ENCODE measurements around the gene C2.
"Not testable (repeated sequence)": the region's sequence is repeated elsewhere in the genome, so short reads cannot be mapped to it uniquely, and the experiment has no call there.

The C2 gene

DNA sequence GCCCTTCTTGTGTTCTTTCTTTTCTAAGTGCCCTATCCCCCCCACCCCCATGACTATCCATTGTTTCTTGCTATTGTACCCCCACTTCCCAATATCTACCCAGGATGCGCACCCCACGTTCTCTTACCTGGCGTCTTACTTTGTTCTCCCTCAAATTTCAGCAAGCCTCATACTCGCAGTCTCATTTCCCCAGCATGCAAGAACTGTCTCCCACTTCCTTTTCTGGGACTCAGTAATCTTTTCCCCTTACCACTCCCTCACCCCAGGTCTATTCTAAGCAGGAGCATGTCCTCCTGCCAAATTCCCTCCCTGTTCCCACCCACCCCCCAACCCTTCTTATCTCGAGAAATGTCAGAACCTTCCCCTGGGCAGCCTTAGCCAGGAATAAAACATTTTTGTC is 28.3 kb upstream of the C2 start:
- DNase-seq (ENCODE audit: low read depth), result no peak

DNA sequence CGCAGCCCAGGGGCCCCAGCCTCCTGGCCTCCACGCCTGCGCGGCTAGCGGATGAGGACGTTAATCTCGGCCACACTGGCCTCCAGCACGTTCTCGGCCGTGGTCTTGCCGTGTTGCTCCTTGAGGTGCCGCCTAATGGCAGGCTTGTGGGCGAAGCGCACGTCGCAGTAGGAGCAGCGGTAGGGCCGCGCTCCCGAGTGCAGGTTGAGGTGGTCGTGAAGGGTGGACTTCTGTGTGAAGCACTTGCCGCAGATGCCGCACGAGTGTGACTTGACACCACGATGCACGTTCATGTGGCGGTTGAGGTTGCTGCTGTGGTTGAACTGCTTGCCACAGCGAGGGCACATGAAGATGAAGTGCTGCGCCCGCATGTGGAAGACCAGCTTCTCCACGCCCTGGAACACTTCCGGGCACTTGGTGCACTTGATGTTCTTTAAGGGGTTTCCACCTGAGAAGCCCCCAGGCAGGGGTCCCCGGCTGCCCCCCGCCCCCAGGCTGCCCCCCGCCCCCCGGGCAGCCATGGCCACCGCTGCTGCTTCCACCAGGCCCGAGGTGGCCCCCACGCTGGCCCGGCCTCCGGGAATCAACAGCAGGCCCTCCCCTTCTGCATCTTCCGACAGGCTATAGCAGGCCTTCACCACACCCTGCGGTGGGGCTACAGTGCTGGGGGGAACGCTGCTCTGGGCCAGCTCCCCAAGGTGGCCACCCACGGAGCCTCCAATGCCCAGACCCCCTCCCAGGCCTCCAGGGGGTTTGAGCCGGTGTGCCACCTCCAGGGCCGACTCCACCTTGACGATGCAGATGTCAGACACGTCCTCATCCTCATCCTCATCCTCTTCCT is 27.4 kb upstream of the C2 start:
- DNase-seq (ENCODE audit: low read depth), result no peak

DNA sequence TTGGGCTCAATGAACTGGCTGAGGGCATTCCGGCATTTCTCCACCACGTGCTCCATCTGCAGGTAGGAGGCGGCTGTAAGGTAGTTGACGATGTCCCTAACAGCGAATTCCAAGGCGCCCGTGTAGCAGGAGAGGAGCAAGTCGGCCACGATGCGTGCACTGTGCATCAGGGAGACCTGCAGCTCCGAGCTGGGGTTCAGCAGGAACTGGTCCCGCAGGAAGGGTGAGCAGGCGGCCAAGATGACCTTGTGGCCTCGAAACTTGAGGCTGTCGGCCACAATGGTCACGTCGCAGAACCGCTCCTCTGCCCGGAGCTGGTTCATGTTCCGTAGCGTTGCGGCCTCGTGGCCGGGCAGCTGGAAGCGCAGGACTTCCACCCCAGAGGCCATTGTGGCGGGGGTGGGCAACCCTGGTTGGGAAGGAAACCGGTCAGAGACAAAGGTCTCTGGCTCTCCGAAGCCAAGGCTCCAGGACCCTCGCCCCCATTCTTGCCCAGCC is 26.6 kb upstream of the C2 start:
- DNase-seq (ENCODE audit: low read depth), result no peak

DNA sequence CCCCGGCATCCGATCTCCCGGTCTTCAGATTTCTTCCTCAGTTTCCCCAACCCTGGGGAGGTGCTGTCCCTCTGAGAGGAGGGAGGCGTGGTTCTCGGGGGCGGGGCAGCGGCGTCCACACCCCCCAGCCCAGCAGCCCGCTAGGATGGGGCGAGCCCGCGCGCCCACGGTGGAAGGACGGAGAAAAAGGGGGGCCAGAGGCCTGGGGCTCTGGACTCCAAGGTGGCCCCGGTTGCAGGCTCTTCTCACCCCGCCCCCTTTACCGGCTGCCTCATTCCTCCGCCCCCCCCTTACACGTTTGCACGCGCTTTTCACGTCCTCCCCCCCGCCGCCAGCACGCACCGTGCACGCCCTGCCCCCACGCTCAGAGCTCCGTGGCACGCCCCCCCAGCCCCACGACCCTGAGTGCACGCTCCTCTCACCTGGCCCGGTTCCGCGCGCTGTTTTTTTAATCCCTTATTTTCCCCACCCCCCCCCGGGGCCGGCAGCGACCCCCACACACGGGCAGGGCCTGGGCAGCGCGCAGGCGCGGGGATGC is 26.0 kb upstream of the C2 start:
- peak; percentile 37 for DNase-seq (ENCODE audit: low read depth)

DNA sequence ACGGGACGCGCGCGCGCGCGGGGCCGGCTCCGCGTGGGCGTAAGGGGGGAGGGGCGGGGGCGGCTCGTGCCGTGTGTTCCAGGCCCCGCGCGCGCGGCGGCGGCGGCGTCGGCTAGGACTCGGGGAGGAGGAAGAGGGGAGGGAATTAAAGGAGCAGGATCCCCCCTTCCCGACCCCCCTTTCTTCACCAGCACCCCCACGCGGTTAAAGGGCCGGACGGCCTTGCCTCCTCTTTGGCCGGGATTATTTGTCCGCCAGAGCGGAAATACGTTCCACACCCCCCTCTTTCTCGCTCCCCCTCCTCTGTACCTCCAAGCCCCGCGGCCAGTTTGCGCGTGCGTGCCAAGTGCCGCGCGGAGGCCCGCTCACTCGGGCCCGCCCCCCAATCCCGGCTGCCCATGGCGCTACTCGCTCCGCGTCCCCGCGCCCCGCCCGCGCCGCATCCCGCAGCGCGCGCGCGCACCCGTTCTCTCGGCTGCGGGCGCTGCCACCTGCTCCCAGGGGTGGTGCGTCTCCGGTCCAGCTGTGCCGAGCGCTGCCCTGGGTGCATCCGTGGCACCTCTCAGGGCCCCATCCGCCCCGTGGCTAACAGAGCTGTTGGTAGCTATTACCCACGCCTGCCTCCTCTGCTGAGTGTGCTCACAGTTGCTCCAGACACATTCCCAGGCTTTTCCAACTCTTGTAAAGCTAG is 25.4 kb upstream of the C2 start, which contains the start of gene ZBTB12:
ZBTB12 (minus strand) TSS at position 134 of the 691 bp plus-strand sequence. CDS start 781 bp downstream, outside the sequence.
- DNase-seq (ENCODE audit: low read depth), result peak; percentile 52

DNA sequence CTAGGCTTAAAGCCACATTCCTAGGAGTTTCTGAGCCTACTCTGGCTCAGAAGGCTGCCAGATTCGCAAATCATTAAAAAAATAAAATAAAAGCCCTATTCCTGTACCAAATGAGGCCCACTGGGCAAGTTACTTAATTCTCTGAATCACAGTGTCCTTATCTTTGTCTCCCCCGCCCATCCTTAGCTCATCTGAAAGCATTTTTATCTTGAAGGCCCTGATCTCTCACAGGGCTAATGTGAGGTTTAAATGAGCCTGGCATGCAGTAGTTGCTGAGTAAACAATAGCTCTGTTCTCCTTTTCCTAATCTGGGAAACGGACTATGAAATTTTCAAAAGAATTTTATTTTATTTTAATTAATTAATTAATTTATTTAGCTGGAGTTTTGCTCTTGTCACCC is 23.6 kb upstream of the C2 start:
- no peak for DNase-seq (ENCODE audit: low read depth)

DNA sequence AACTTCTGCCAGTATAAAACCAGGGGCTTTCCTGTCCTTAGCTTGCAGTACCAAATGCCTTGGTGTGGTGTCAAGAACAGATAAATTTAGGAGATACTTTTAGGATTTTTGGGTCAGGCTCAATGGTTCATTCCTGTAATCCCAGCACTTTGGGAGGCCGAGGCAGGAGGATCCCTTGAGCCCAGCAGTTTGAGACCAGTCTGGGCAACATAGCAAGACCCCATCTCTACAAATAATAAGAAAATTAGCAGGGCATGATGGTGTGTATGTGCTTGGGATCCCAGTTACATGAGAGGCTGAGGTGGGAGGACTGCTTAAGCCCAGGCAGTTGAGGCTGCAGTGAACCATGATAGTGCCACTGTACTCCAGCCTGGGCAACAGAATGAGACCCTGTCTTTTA is 22.5 kb upstream of the C2 start:
- DNase-seq (ENCODE audit: low read depth), result no peak

DNA sequence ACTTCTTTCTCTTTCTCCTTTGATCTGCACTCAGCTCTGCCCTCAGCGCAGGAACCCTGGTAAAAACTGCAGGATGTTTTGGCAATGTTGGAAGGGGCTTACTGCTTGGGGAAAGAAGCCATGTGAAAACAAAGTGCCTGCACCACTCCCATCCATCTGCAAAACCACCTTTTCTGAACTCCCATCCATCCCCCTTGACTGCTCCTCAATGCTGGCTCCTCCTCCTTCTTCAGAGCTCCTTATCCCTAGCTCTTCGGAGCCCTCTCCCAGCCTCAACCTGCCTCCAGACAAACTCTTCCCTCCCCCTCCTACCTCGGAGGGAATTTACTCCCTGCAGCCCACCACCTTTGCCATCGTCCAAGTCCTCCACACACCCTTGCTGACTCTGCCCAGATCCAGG is 21.4 kb upstream of the C2 start:
- DNase-seq (ENCODE audit: low read depth), result no peak

DNA sequence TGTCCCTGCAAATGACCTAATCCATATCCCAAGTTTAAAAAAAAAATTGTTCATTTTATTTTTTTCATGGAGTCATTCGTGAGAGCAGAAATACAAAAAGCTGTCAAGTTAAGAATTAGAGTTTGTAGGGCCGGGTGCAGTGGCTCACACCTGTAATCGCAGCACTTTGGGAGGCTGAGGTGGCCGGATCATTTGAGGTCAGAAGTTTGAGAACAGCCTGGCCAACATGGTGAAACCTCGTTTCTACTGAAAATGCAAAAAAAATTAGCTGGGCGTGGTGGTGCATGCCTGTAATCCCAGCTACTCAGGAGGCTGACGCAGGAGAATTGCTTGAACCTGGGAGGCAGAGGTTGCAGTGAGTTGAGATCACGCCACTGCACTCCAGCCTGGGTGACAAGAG is 20.8 kb upstream of the C2 start:
- not testable (repeated sequence) for DNase-seq (ENCODE audit: low read depth)

DNA sequence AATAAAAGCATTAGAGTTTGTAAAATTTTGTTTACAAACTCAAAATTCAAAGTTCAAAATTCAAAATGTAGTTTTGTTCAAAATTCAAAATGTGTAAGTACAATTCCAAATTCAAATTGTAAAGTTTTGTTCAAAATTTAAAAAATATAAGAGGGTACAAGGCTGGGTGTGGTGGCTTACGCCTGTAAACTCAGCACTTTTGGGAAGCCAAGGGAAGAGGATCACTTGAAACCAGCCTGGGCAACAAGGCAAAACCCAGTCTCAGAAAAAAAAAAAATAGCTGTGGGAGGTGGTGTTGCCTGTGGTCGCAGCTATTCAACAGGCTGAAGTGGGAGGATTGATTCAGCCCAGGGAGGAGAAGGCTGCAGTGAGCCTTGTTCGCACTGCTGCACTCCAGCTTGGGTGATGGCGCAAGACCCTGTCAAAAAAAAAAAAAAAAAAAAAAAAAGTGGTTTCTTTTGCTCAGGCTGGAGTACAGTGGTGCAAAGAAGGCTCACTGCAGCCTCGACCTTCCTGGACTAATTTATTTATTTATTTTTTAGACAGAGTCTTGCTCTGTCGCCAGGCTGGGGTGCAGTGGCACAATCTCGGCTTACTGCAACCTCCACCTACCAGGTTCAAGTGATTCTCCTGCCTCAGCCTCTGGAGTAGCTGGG is 20.2 kb upstream of the C2 start:
- DNase-seq (ENCODE audit: low read depth), result no peak

DNA sequence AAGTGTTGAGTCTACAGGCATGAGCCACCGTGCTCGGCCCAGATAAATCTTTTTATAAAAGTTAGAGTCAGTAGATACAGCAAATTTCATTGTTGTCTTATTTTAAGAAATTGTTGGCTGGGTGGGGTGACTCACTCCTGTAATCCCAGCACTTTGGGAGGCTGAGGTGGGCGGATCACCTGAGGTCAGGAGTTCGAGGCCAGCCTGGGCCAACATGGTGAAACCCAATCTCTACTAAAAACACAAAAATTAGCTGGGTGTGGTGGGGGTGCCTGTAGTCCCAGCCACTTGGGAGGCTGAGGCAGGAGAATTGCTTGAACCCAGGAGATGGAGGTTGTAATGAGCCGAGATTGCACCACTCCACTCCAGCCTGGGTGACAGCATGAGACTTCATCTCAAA is 19.3 kb upstream of the C2 start:
- not testable (repeated sequence) for DNase-seq (ENCODE audit: low read depth)

DNA sequence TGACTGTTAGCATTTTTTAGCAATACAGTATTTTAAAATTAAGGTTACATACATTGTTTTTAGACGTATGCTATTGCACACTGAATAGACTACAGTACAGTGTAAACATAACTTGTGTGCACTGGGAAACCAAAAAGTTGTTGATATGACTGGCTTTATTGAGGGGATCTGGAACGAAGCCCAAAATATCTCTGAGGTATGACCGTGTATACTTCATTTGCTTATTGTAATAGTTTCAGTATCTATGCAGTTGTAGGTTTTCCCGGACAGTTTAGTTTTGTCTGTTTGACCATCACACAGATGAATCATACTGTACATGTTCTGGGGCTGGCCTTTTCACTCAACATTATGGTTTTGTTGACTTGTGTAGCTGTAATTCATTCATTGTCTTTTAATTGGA is 18.7 kb upstream of the C2 start:
- DNase-seq (ENCODE audit: low read depth), result no peak

DNA sequence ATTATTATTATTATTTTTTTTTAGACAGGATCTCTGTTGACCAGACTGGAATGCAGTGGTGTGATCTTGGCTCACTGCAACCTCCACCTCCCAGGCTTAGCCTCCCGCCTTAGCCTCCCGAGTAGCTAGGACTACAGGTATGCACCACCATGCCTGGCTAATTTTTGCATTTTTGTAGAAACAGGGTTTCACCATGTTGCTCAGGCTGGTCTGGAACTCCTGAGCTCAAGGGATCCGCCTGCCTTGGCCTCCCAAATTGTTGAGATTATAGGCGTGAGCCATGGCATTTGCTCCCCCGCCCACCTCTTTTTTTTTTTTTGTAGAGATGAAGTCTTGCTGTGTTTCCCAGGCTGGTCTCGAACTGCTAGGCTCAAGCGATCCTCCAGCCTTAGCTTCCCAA is 18.2 kb upstream of the C2 start:
- DNase-seq (ENCODE audit: low read depth), result not testable (repeated sequence)

DNA sequence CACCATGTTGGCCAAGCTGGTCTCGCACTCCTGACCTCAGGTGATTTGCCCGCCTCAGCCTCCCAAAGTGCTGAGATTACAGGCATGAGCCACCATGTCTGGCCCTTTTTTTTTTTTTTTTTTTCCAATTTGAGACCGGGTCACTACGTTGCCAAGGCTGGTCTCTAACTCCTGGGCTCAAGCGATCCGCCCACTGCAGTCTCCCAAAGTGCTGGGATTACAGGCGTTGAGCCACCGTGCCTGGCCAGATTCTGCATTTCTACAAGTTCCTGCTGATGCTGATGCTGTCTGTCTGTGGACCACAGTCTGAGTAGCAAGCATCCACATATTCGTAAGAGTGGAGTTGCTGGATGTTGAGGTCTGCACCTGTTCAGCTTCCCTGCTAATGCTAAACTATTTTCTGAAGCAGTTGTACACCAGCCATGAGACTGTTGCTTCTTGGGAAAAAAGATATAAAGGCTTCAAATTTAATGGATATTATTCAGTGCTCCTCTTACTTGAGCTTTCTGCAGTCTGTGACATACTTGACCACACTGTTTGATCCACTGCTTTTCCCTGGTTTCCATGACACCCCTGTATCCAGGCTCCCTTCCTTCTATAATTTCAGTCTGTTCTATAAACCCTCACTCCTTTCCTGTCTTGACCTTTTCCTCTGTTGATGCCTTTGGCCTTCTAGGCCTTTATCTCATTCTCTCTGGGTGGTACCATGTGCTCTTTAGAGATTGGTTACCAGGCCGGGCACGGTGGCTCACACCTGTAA is 15.5 kb upstream of the C2 start:
- DNase-seq (ENCODE audit: low read depth), result no peak

DNA sequence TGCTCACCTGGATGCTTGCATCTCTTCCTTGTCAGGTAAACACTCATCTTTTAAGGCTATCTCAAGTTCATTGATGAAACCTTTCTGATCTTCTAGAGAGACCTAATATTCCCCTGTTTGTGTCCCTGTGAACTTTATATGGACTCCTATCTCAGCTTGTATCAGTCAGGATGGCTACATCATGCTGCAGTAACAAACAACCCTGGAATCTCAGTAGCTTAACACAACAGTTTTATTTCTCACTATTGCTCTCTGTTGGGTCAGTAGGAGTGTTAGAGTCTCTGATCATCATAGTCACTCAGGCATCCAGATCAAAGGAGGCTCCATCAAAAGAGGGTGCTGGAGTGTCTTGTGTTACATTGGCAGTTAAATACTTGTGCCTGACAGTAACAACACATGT is 12.2 kb upstream of the C2 start:
- no peak for DNase-seq (ENCODE audit: low read depth)

DNA sequence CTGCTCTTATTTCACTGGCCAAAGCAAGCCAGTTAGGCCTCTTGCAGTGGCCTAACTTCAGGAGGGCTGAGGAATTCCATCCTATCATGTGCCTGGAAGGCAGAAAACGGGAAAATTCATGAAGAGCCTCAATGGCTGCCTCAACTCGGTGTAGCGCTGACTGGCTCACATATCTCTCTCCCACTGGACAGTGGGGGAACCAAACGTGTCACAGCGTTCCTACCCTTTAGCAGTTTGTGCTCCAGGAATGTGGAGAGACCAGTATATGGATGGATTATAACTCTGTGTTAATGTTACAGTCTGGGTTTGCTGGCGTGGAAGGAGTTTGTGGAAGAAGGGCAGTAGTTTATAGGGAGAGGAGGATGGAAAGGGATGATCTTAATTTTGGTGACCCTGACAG is 11.8 kb upstream of the C2 start:
- DNase-seq (ENCODE audit: low read depth), result no peak

DNA sequence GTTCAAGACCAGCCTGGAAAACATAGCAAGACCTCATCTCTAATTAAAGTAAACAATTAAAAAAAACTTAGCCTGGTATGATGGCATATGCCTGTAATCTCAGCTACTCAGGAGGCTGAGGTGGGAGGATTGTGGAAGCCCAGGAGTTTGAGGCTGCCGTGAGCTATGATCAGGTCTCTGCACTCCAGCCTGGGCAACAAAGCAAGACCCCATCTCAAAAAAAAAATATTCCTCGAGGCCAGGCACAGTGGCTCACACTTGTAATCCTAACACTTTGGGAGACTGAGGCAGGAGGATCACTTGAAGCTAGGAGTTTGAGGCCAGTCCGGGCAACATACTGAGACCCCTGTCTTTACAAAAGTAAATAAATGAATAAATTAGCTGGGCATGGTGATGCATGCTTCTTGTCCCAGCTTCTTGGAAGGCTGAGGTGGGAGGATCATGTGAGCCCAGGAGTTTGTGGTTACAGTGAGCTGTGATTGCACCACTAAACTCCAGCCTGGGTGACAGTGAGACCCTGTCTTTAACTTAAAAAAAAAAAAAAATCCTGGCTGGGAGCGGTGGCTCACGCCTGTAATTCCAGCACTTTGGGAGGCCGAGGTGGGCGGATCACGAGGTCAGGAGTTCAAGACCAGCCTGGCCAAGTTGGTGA is 9.3 kb upstream of the C2 start:
- no peak for DNase-seq (ENCODE audit: low read depth)

DNA sequence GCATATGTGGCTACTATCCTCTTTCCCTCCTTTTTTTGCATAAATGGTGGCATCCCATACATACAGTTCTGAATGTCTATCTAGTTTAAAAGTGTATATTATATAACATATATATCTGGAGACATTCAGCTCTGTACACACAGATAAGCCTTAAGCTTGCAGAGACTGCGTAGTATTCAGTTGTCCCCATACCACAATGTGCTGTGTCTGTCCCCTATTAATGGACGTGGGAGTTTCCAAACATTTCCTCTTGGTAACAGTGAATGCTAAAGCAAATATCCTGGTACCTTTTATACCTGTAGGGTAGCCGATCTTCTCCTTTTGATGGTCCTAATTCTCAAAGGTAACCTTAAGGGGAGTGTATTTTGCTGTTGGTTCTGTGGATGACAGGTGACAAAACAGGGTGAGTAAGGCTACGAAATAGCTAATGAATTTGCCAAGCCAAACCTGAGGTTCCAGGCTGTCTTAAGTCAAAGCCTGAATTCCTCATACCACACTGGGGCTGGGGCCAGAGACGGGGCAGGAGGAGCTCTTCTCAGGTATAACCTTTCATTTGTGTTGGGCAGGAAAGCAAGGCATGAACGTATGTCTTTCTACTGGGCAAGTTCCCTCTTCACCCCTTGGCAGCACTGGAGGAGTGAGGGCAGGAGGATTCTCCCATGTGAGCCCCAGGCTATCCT is 7.8 kb upstream of the C2 start:
- DNase-seq (ENCODE audit: low read depth), result no peak

DNA sequence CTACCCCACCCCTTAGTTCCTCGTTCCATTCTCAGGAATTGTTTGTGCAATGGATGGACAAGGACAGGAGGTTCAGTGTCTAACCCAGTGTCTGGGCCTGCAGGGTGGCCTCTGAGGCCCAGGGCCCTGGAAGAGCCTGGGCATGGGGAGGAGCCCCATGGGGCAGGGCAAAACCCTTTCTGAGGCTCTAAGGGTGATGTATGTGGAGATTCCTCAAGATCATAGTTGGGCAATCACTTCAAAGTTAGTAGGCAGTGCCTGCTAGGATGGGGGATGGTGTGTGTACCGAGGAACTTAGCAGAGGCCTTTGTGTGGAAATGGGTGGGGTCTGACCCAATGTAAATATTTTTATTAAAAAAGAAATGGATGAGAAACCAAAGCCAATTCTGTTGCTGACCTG is 6.7 kb upstream of the C2 start:
- no peak for DNase-seq (ENCODE audit: low read depth)

DNA sequence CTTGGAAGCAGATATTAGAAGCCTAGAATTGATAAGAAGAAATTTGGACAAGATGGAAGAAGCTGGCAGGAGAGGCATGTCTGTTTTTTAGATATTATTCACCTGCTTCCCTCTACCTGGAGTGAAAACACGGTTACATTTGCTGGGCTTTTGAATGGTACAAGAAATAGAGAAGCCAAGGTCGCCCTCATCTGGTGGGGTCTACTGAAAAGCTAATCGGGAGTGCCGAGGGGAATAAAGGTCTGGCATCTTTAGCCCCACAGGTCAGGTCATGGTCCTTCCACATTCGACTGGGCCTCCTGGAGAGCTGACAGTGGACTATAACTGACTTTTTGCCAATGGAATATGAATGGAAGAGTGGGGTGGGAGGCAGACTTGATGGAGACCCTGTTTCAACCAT is 4.6 kb upstream of the C2 start:
- DNase-seq (ENCODE audit: low read depth), result no peak

All from stimulated activated CD8-positive, alpha-beta memory T cell treated with anti-CD3 and anti-CD28 coated beads, Interleukin-15, amount 100 ng/mL, for 1 hour (primary cell).